Neural crest cell (in vitro differentiated cells): ENCODE measurements around the gene CNOT1. TPM values are rescaled to one million over a fixed set of nuclear protein-coding genes. Genes with fewer than 3 reads are reported as not detected.
"Not testable (repeated sequence)": the region's sequence is repeated elsewhere in the genome, so short reads cannot be mapped to it uniquely, and the experiment has no call there.

Source experiments
- DNase-seq: peaks from one replicate; pipeline ENCODE4 v3.0.0; 2021; ENCODE audit warnings: low read depth, mixed read lengths, low spot score
- H3K27ac Mint-ChIP-seq: one replicate; pipeline ENCODE4 v1.8.0; 2021; ENCODE audit warnings: mild to moderate bottlenecking, mixed read lengths; ENCODE audit not compliant: unreplicated experiment
- H3K27me3 Mint-ChIP-seq: 2 replicates; pipeline ENCODE4 v1.8.0; 2021; ENCODE audit warnings: low read depth, mild to moderate bottlenecking, mixed read lengths
- H3K36me3 Mint-ChIP-seq: 2 replicates; pipeline ENCODE4 v1.8.0; 2021; ENCODE audit warnings: low read depth, mild to moderate bottlenecking, mixed read lengths
- H3K4me1 Mint-ChIP-seq: 2 replicates; pipeline ENCODE4 v1.8.0; 2021; ENCODE audit warnings: mixed read lengths
- H3K4me3 Mint-ChIP-seq: one replicate; pipeline ENCODE4 v1.8.0; 2021; ENCODE audit warnings: mild to moderate bottlenecking, mixed read lengths
- H3K9me3 Mint-ChIP-seq: 2 replicates; pipeline ENCODE4 v1.8.0; 2021; ENCODE audit warnings: mixed read lengths
- total RNA-seq: library from RNA; stranded (reverse); gene quantifications from 2 replicates; pipeline ENCODE4 v1.2.1, GENCODE V29; 2021
- TF ChIP-seq, protein P1 (sequence below): fragments of 200-600 bp; sonication (generic); conservative IDR thresholded peaks from 2 replicates; pipeline ENCODE4 v1.5.0; 2021; ENCODE audit warnings: antibody characterized with exemption, mild to moderate bottlenecking

Gene CNOT1
- total RNA-seq, 1 donor from 2014 or later = 254 TPM

DNA sequence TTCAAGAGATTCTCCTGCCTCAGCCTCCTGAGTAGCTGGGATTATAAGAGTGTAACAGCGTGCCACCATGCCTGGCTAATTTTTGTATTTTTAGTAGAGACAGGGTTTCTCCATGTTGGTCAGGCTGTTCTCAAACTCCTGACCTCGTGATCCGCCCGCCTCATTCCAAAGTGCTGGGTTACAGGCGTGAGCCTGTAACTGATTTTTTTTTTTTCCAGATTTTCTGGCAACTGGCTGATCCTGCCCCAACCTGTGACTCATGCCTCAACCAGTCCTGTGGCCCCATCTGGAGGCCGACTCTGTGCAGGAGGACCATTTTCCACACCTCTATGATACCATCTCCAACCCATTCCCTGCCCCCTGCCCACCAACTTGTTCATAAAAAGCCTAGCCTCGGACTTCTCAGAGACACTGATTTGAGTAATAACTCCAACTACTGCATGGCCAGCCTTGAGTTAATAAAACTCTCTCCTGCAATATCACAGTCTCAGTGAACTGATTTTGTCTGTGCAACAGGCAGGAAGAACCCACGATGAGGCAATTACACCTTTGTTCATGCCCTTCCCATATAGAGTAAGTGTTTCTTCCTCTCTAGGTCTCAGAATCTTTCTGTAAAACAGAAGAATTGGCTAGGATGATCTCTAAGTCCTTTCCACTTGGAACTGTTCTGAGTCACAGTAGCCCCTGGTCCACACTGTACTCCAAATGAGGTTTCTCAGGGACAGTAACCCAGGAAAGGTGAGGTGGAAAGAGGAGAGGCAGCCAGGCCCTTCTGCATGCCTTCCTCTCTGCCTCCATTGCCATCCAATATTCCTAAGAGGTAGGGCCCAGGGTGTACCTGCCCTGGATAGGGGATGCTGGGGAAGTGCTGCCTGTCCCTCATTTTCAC, 8.8 kb upstream of the CNOT1 start:
- H3K27me3 Mint-ChIP-seq = no peaks in the 10 kb centered on the region
- H3K36me3 Mint-ChIP-seq = no peaks in the 10 kb centered on the region
- no peak overlapping the region for H3K4me3 Mint-ChIP-seq
- DNase-seq = no peak
- TF ChIP-seq, protein P1, sequence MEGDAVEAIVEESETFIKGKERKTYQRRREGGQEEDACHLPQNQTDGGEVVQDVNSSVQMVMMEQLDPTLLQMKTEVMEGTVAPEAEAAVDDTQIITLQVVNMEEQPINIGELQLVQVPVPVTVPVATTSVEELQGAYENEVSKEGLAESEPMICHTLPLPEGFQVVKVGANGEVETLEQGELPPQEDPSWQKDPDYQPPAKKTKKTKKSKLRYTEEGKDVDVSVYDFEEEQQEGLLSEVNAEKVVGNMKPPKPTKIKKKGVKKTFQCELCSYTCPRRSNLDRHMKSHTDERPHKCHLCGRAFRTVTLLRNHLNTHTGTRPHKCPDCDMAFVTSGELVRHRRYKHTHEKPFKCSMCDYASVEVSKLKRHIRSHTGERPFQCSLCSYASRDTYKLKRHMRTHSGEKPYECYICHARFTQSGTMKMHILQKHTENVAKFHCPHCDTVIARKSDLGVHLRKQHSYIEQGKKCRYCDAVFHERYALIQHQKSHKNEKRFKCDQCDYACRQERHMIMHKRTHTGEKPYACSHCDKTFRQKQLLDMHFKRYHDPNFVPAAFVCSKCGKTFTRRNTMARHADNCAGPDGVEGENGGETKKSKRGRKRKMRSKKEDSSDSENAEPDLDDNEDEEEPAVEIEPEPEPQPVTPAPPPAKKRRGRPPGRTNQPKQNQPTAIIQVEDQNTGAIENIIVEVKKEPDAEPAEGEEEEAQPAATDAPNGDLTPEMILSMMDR = no peak
- H3K4me1 Mint-ChIP-seq = no peaks in the 10 kb centered on the region
- no peak overlapping the region for H3K27ac Mint-ChIP-seq
- no peaks in the 10 kb centered on the region for H3K9me3 Mint-ChIP-seq

DNA sequence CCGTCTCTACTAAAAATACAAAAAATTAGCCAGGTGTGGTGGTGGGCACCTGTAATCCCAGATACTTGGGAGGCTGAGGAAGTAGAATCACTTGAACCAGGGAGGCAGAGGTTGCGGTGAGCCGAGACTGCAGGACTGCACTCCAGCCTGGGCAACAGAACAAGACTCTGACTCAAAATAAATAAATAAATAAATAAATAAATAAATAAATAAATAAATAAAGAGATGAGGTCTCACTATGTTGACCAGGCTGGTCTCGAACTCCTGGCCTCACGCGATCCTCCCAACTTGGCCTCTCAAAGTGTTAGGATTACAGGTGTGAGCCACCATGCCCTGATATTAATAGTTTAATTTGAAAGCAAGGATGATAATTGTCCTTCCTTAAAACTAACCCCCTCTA, 7.4 kb upstream of the CNOT1 start:
- H3K4me3 Mint-ChIP-seq, H3K4me1 Mint-ChIP-seq, H3K9me3 Mint-ChIP-seq, H3K36me3 Mint-ChIP-seq, H3K27ac Mint-ChIP-seq, H3K27me3 Mint-ChIP-seq, DNase-seq: not testable (repeated sequence)

DNA sequence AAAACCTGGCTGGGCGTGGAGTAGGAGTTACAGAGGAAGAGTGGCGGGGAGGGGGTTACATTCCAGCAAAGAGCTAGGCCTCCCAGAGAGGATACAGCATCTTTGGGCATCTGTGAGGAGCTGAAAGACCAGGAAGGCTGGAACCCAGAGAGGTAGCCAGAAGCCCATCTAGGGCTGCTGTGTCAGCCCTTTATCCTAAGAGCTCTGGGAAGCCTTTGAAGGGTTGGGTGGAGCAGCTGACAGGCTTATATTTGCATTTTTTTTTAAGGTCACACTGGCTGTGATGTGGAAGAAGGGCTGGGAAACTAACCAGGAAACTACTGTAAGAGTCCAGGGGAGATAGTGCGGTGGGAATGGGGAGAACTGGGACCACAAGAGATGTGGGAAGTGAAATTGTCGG, 6.8 kb upstream of the CNOT1 start:
- H3K36me3 Mint-ChIP-seq = no peaks in the 10 kb centered on the region
- no peaks in the 10 kb centered on the region for H3K27me3 Mint-ChIP-seq
- no peak overlapping the region for H3K27ac Mint-ChIP-seq
- no peaks in the 10 kb centered on the region for H3K4me1 Mint-ChIP-seq
- H3K4me3 Mint-ChIP-seq = no peak overlapping the region
- DNase-seq = no peak
- H3K9me3 Mint-ChIP-seq = no peaks in the 10 kb centered on the region
- TF ChIP-seq, protein P1 = no peak

DNA sequence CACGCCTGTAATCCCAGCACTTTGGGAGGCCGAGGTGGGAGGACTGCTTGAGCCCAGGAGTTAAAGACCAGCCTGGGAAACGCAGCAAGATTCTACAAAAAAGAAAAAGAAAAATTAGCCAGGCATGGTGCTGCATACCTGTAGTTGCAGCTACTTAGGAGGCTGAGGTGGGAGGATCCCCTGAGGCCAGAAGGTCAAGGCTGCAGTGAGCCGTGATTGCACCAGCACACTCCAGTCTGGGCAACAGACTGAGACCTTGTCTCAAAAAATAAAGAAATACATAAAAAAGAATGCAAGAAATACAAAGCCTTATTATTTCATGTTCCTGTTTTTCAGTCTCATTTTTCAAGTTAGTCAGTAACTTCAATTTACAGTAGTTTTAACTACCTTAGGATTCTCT, 5.9 kb upstream of the CNOT1 start:
- H3K36me3 Mint-ChIP-seq = no peaks in the 10 kb centered on the region
- H3K9me3 Mint-ChIP-seq = no peaks in the 10 kb centered on the region
- H3K4me3 Mint-ChIP-seq = no peak overlapping the region
- DNase-seq = no peak
- TF ChIP-seq, protein P1 = no peak
- H3K27me3 Mint-ChIP-seq = no peaks in the 10 kb centered on the region
- no peak overlapping the region for H3K27ac Mint-ChIP-seq
- peaks cover 2% of the 10 kb centered on the region for H3K4me1 Mint-ChIP-seq

DNA sequence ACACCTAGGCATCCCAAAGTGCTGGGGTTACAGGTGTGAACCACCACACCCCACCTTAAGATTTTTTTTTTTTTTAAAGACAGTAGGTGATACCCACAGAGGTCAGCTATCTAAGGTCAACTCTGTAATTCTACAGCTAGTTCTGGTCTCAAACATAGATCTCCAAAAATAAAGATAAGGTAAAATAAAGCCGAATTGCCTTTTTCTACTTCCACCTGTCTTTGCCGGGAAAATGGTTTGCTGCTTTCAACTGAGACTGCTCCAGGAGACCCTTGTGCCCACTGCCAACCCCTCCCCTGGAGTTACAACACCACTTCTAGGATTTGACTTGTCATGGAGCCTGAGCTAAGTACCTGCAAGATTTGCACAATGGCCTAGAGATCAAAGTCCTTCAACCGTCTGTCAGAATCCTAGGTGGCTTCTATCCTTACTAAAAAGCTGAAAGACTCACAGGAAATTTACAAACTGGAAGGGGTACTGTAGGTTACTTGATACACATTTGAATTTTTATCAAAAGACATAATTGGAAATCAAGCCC, 4.7 kb upstream of the CNOT1 start:
- Mint-ChIP-seq H3K4me3 (no peak overlapping the region), H3K9me3 (no peaks in the 10 kb centered on the region), H3K4me1 (peaks cover 12% of the 10 kb centered on the region), H3K27me3 (peaks cover 2% of the 10 kb centered on the region), H3K27ac (no peak overlapping the region), H3K36me3 (peaks cover 4% of the 10 kb centered on the region)
- DNase-seq = no peak
- TF ChIP-seq, protein P1 = no peak
